Activated T-helper 2 cell treated with anti-CD3 and anti-CD28 coated beads, Interferon-gamma antibody, Interleukin-2, Interleukin-4, amounts not matched to agents 10 μg/mL and 5 μg/mL and 100 μg/mL, durations not matched to agents 14 hours and 24 hours and 36 hours (primary cell): Measurements from ENCODE around the gene ADGRG4. TPM values are rescaled to one million over a fixed set of nuclear protein-coding genes. Genes with fewer than 3 reads are reported as not detected.

ENCODE experiments used
- DNase-seq: peaks from one replicate; pipeline ENCODE4 v3.0.0; 2021; ENCODE audit warnings: low spot score
- H3K27ac Mint-ChIP-seq: one replicate; pipeline ENCODE4 v1.8.0; 2021; ENCODE audit warnings: mixed read lengths
- H3K27me3 Mint-ChIP-seq: one replicate; pipeline ENCODE4 v1.8.0; 2021; ENCODE audit warnings: low read depth, mixed read lengths
- H3K36me3 Mint-ChIP-seq: one replicate; pipeline ENCODE4 v1.8.0; 2021; ENCODE audit warnings: low read depth, mixed read lengths
- H3K4me1 Mint-ChIP-seq: one replicate; pipeline ENCODE4 v1.8.0; 2021; ENCODE audit warnings: low read depth, mixed read lengths
- H3K4me3 Mint-ChIP-seq: one replicate; pipeline ENCODE4 v1.8.0; 2021; ENCODE audit warnings: low read depth, mild to moderate bottlenecking, moderate library complexity, mixed read lengths
- H3K9me3 Mint-ChIP-seq: one replicate; pipeline ENCODE4 v1.8.0; 2021; ENCODE audit warnings: mixed read lengths
- intact Hi-C: fragments of 100-400 bp; cut with micrococcal nuclease; formaldehyde crosslinking; loops from one replicate; pipeline ENCODE4 v1.15.1; 2023
- total RNA-seq: library from RNA; stranded (reverse); gene quantifications from 2 replicates; pipeline ENCODE4 v1.2.3, GENCODE V29; 2022

ADGRG4 gene
- total RNA-seq, 1 donor from 2014 or later: not detected

GRCh38 chrX:136353526-136354093, 52.8 kb downstream of the ADGRG4 start:
- H3K9me3 Mint-ChIP-seq: no peaks in the 10 kb centered on the region
- intact Hi-C loops: no loop called here
- H3K36me3 Mint-ChIP-seq: no peaks in the 10 kb centered on the region
- H3K4me1 Mint-ChIP-seq: no peaks in the 10 kb centered on the region
- H3K27me3 Mint-ChIP-seq: peaks cover 10% of the 10 kb centered on the region
- H3K27ac Mint-ChIP-seq: no peak overlapping the region
- H3K4me3 Mint-ChIP-seq: no peak overlapping the region
- no peak for DNase-seq

GRCh38 chrX:136354201-136354600, 53.4 kb downstream of the ADGRG4 start:
- Mint-ChIP-seq H3K4me1 (no peaks in the 10 kb centered on the region), H3K4me3 (no peak overlapping the region), H3K36me3 (no peaks in the 10 kb centered on the region), H3K27ac (no peak overlapping the region), H3K27me3 (peaks cover 11% of the 10 kb centered on the region), H3K9me3 (no peaks in the 10 kb centered on the region)
- intact Hi-C loops: no loop called here
- no peak for DNase-seq

- H3K36me3 Mint-ChIP-seq: no peaks in the 10 kb centered on the region
- H3K27me3 Mint-ChIP-seq: peaks cover 11% of the 10 kb centered on the region
- H3K9me3 Mint-ChIP-seq: no peaks in the 10 kb centered on the region
- no peak for DNase-seq
- peaks cover 4% of the 10 kb centered on the region for H3K4me1 Mint-ChIP-seq
- no peak overlapping the region for H3K27ac Mint-ChIP-seq
- H3K4me3 Mint-ChIP-seq: no peak overlapping the region
- intact Hi-C loops: no loop called here
These were observed 68.6 kb downstream of the ADGRG4 start for GRCh38 chrX:136369377-136369776.

- no peak overlapping the region for H3K4me3 Mint-ChIP-seq
- H3K27me3 Mint-ChIP-seq: peaks cover 11% of the 10 kb centered on the region
- H3K36me3 Mint-ChIP-seq: no peaks in the 10 kb centered on the region
- no peak overlapping the region for H3K27ac Mint-ChIP-seq
- peaks cover 4% of the 10 kb centered on the region for H3K4me1 Mint-ChIP-seq
- intact Hi-C loops: loop anchor here (5.0 kb wide), 1 partner anchor 211 kb away; no protein-coding TSS in a partner anchor
- peaks cover 5% of the 10 kb centered on the region for H3K9me3 Mint-ChIP-seq
- DNase-seq: no peak
These were observed 76.0 kb downstream of the ADGRG4 start for GRCh38 chrX:136376713-136377112.

- H3K27ac Mint-ChIP-seq: no peak overlapping the region
- no peaks in the 10 kb centered on the region for H3K36me3 Mint-ChIP-seq
- H3K27me3 Mint-ChIP-seq: peaks cover 17% of the 10 kb centered on the region
- intact Hi-C loops: no loop called here
- no peak for DNase-seq
- H3K9me3 Mint-ChIP-seq: peaks cover 5% of the 10 kb centered on the region
- H3K4me1 Mint-ChIP-seq: peaks cover 4% of the 10 kb centered on the region
- H3K4me3 Mint-ChIP-seq: no peak overlapping the region
These were observed 79.4 kb downstream of the ADGRG4 start for GRCh38 chrX:136380010-136380769.

GRCh38 chrX:136386173-136386572, 85.4 kb downstream of the ADGRG4 start:
- intact Hi-C loops: no loop called here
- no peak for DNase-seq
- H3K4me3 Mint-ChIP-seq: no peak overlapping the region
- H3K27ac Mint-ChIP-seq: no peak overlapping the region
- H3K4me1 Mint-ChIP-seq: no peaks in the 10 kb centered on the region
- H3K9me3 Mint-ChIP-seq: no peaks in the 10 kb centered on the region
- H3K36me3 Mint-ChIP-seq: no peaks in the 10 kb centered on the region
- H3K27me3 Mint-ChIP-seq: peaks cover 11% of the 10 kb centered on the region

- peaks cover 10% of the 10 kb centered on the region for H3K27me3 Mint-ChIP-seq
- no peaks in the 10 kb centered on the region for H3K4me1 Mint-ChIP-seq
- intact Hi-C loops: no loop called here
- H3K27ac Mint-ChIP-seq: no peak overlapping the region
- no peak overlapping the region for H3K4me3 Mint-ChIP-seq
- no peak for DNase-seq
- no peaks in the 10 kb centered on the region for H3K36me3 Mint-ChIP-seq
- no peaks in the 10 kb centered on the region for H3K9me3 Mint-ChIP-seq
These were observed 86.1 kb downstream of the ADGRG4 start for GRCh38 chrX:136386826-136387225.

GRCh38 chrX:136387951-136388502, 87.3 kb downstream of the ADGRG4 start:
- Mint-ChIP-seq H3K4me1 (no peaks in the 10 kb centered on the region), H3K9me3 (no peaks in the 10 kb centered on the region), H3K27ac (no peak overlapping the region), H3K27me3 (peaks cover 10% of the 10 kb centered on the region), H3K4me3 (no peak overlapping the region), H3K36me3 (no peaks in the 10 kb centered on the region)
- no peak for DNase-seq
- intact Hi-C loops: no loop called here

- DNase-seq: no peak
- Mint-ChIP-seq H3K4me3 (no peak overlapping the region), H3K27me3 (peaks cover 2% of the 10 kb centered on the region)
These were observed 90.2 kb downstream of the ADGRG4 start for GRCh38 chrX:136390921-136391320.

GRCh38 chrX:136395271-136395670, 94.5 kb downstream of the ADGRG4 start:
- Mint-ChIP-seq H3K36me3 (no peaks in the 10 kb centered on the region), H3K9me3 (no peaks in the 10 kb centered on the region), H3K4me1 (no peaks in the 10 kb centered on the region), H3K27me3 (peaks cover 2% of the 10 kb centered on the region), H3K27ac (no peak overlapping the region), H3K4me3 (no peak overlapping the region)
- intact Hi-C loops: no loop called here
- no peak for DNase-seq

More at GRCh38 chrX:136390921-136391320, 90.2 kb downstream of the ADGRG4 start:
- H3K4me1 Mint-ChIP-seq: no peaks in the 10 kb centered on the region
- no peaks in the 10 kb centered on the region for H3K9me3 Mint-ChIP-seq
- intact Hi-C loops: no loop called here
- no peak overlapping the region for H3K27ac Mint-ChIP-seq
- no peaks in the 10 kb centered on the region for H3K36me3 Mint-ChIP-seq

GRCh38 chrX:136397001-136397400, 96.2 kb downstream of the ADGRG4 start:
- DNase-seq: no peak
- H3K9me3 Mint-ChIP-seq: no peaks in the 10 kb centered on the region
- H3K27ac Mint-ChIP-seq: no peak overlapping the region
- no peaks in the 10 kb centered on the region for H3K4me1 Mint-ChIP-seq
- H3K36me3 Mint-ChIP-seq: no peaks in the 10 kb centered on the region
- no peak overlapping the region for H3K4me3 Mint-ChIP-seq
- intact Hi-C loops: no loop called here
- H3K27me3 Mint-ChIP-seq: peaks cover 3% of the 10 kb centered on the region

- DNase-seq: no peak
- Mint-ChIP-seq H3K4me1 (no peaks in the 10 kb centered on the region), H3K36me3 (no peaks in the 10 kb centered on the region), H3K9me3 (no peaks in the 10 kb centered on the region), H3K27ac (no peak overlapping the region), H3K4me3 (no peak overlapping the region), H3K27me3 (peaks cover 5% of the 10 kb centered on the region)
- intact Hi-C loops: no loop called here
These were observed 104.4 kb downstream of the ADGRG4 start for GRCh38 chrX:136405126-136405525.

GRCh38 chrX:136417806-136418205, 117.0 kb downstream of the ADGRG4 start:
- no peaks in the 10 kb centered on the region for H3K36me3 Mint-ChIP-seq
- no peak overlapping the region for H3K4me3 Mint-ChIP-seq
- H3K4me1 Mint-ChIP-seq: no peaks in the 10 kb centered on the region
- intact Hi-C loops: no loop called here
- H3K27me3 Mint-ChIP-seq: no peaks in the 10 kb centered on the region
- no peak for DNase-seq
- H3K9me3 Mint-ChIP-seq: peaks cover 4% of the 10 kb centered on the region
- no peak overlapping the region for H3K27ac Mint-ChIP-seq
